Fibroblast of skin of left biceps (primary cell): ENCODE data around the gene NUS1.
"Not testable (repeated sequence)": the region's sequence is repeated elsewhere in the genome, so short reads cannot be mapped to it uniquely, and the experiment has no call there.

Experiments used
- DNase-seq, 2 experiments: peaks; one replicate each; pipeline ENCODE4 v3.0.0-alpha.2; 2013; ENCODE audit warnings: low read depth in 2 of 2

The NUS1 gene

DNA sequence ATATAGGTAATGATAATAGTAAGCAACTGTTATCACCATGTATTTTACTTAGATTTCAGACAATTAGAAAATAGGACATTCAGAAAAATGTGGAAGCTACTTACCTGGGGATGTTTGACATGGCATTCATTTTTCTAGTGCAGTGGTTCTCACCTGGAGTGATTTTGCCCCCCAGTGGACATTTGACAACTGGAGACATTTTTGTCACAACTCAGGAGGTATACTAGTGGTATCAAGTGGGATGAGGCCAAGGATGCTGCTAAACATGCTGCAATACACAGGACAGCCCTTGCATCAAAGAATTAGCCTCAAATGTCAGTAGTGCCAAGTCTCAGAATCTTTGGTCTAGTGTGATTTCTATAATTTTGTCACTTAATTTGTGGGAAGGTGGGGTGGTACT is 36.1 kb downstream of the NUS1 start:
- no peak for DNase-seq

DNA sequence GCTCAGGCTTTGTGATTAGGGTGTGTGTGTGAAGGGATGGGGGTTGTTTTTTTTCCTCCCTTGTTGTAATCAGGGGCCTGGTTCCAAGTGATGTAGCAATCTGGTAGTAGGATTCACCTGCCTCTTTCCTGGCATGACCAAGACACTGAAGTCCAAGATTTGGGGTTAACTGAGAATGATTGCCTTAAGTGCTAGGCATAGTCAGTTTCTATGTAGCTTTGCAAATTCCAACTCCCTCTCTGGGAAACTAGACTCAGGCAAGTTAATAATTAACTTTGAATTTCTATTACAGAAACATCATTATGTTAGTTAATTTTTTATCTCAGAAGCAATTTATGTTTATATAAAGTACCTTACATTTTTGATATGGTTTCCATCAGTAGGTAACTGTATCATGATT is 43.6 kb downstream of the NUS1 start:
- no peak for DNase-seq

DNA sequence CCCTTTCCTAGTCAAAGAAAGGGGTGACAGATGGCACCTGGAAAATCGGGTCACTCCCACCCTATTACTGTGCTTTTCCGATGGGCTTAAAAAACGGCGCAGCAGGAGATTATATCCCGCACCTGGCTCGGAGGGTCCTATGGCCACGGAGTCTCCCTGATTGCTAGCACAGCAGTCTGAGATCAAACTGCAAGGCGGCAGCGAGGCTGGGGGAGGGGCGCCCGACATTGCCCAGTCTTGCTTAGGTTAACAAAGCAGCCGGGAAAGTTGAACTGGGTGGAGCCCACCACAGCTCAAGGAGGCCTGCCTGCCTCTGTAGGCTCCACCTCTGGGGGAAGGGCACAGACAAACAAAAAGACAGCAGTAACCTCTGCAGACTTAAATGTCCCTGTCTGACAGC is 46.3 kb downstream of the NUS1 start:
- DNase-seq, result not testable (repeated sequence)

DNA sequence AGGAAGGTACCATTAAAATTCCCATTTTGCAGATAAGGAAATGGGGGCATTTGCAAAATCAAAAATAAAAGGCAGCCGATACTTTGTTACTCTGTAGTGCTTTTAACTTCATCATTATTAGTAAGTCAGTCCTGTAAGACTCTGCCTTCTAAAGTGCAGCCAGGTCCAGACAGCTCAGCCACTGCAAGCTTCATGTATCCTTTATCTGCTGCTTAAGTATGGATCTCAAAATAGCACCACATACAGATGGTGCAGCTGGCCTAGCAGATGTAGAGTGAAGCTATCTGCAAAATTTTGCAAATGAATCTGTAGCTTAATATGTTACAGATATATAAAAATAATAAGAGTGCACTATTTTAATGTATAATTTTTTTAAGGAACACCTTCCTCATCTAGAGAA is 53.4 kb downstream of the NUS1 start:
- no peak for DNase-seq

DNA sequence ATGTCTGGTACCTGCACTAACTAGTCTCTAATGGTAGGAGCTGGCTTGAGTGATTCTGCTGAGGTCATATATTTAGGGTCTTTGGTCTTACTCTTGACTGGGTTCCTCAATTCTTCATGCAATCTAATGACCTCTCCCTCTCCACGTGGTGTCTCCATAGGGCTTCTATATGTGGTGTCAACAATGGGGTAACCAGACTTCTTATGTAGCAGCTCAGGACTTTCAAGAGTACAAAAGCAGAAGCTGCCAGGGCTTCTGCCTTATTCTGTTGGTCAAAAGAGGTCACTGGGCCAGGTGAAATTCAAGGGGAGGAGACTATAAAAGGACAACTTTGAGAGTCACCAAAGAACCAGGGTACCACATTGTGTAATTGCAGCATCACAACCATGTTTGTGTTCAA is 54.3 kb downstream of the NUS1 start:
- no peak for DNase-seq

DNA sequence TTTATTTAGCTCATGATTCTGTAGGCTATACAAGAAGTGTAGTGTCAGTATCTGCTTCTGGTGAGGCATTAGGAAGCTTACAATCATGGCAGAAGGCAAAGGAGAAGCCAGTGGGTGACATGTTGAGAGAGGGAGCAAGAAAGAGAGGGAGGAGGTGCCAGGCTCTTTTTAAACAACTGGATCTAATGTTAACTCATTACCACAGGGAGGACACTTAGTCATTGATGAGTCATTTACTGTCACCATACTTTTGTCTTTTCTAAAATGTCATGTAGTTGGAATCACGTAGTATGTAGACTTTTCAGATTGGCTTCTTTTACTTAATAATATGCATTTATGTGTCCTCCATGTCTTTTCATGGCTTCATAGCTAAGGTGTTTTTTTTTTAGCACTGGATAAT is 58.1 kb downstream of the NUS1 start:
- DNase-seq, result no peak

DNA sequence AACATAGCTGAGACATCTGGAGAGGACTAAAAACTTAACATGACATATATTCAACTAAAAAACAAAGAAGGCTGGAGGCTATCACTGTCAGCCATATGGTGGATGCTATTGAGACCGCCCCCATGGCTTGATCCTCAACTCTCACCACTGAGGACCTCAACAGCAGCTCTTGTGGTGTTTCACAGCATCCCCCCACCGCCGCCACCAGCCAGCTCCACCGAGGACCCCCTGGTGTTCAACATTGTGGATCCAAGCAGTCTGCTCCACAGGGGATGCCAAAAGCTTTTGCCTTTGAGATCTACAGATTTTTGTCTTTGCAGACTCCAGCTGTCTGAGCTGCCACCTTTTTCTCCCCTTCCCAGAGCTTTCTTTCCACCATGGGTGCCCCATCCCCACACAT is 64.6 kb downstream of the NUS1 start:
- DNase-seq, result no peak

DNA sequence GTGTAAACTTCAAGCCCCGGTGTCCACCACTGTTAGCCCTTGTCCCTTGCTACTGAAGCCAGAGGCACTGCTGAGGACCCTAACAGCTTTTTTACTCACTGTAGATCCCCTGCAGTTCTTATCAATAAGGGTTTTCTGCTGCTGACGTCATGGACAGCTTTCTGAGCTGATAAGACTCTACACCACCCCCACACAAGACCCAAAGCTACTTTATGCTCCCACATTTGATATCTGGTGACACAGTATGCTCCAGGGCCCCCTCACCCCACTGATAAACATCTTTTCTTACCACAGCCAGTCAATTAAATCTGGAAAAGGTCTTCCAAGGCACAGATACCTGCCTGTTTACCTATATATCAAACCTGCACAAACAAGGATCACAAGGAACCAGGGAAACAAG is 65.3 kb downstream of the NUS1 start:
- no peak for DNase-seq

DNA sequence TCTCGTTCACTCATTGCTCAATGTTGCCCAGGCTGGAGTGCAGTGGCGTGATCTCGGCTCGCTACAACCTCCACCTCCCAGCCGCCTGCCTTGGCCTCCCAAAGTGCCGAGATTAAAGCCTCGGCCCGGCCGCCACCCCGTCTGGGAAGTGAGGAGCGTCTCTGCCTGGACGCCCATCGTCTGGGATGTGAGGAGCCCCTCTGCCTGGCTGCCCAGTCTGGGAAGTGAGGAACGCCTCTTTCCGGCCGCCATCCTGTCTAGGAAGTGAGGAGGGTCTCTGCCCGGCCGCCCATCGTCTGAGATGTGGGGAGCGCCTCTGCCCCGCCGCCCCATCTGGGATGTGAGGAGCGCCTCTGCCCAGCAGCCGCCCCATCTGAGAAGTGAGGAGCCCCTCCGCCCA is 75.4 kb downstream of the NUS1 start:
- not testable (repeated sequence) for DNase-seq
